B cell (primary cell): Measurements from ENCODE around the gene COBL. TPM values are rescaled to one million over a fixed set of nuclear protein-coding genes. Genes with fewer than 3 reads are reported as not detected.

Experiments
- ATAC-seq: fragments of 200-7000 bp; cut with Tn5 transposase; one replicate; pipeline ENCODE4 v1.10.0; 2021; ENCODE audit warnings: low read depth, mild to moderate bottlenecking, moderate number of reproducible peaks, moderate library complexity
- CTCF ChIA-PET: fragments of 350-600 bp; sonication (Branson Sonifier 250); formaldehyde crosslinking; loops from one replicate; lab custom pipeline; 2021; ENCODE audit warnings: antibody characterized with exemption, inconsistent platforms; lab: Charles Lee
- POLR2A ChIA-PET: fragments of 350-600 bp; sonication (Branson Sonifier 250); formaldehyde crosslinking; loops from one replicate; lab custom pipeline; 2021; ENCODE audit warnings: antibody characterized with exemption; lab: Charles Lee
- DNase-seq: peaks from one replicate; pipeline ENCODE4 v3.0.0; 2013
- H2AFZ ChIP-seq: 2 replicates; pipeline ENCODE4 v1.6.1; 2012; ENCODE audit warnings: mild to moderate bottlenecking, low read depth, low read length; ENCODE audit not compliant: insufficient read depth, poor library complexity, severe bottlenecking
- H3K27ac ChIP-seq, 2 donors: 1 replicate in 1 of 2; 2 replicates in 1 of 2; pipeline ENCODE4 v1.5.1; 2012 to 2013; ENCODE audit warnings: low read length in 2 of 2, mild to moderate bottlenecking in 2 of 2, moderate library complexity in 1 of 2
- H3K27me3 ChIP-seq, 4 experiments: fragments of 200-600 bp in 1 of 4; sonication (generic) in 1 of 4; replicated peaks in 1 of 4; 1 replicate in 2 of 4; 2 replicates in 2 of 4; pipeline versions ENCODE4 v1.6.1 to v1.7.0; 2013 to 2016; ENCODE audit warnings: low read length in 3 of 4, mild to moderate bottlenecking in 2 of 4, mixed read lengths in 1 of 4, moderate library complexity in 1 of 4; ENCODE audit not compliant: insufficient read depth in 4 of 4, control insufficient read depth in 3 of 4; ENCODE audit errors: control extremely low read depth in 1 of 4
- H3K36me3 ChIP-seq, 2 experiments: replicated peaks in 1 of 2; 1 replicate in 1 of 2; 2 replicates in 1 of 2; pipeline versions ENCODE4 v1.6.1 to v1.7.1; 2013; ENCODE audit warnings: low read length in 1 of 2; ENCODE audit not compliant: insufficient read depth in 2 of 2, control insufficient read depth in 1 of 2; ENCODE audit errors: control extremely low read depth in 1 of 2, extremely low read depth in 1 of 2
- H3K4me1 ChIP-seq, 2 donors: fragments of 200-600 bp in 1 of 2; sonication (generic) in 1 of 2; 1 replicate in 1 of 2; 2 replicates in 1 of 2; pipeline versions ENCODE4 v1.5.1 to v1.6.1; 2013 to 2017; ENCODE audit warnings: low read length in 2 of 2; ENCODE audit not compliant: control insufficient read depth in 2 of 2, insufficient read depth in 2 of 2
- H3K4me2 ChIP-seq: replicated peaks from 2 replicates; pipeline ENCODE3; 2012; ENCODE audit warnings: mild to moderate bottlenecking, low read depth, low read length; ENCODE audit not compliant: poor library complexity, severe bottlenecking
- H3K4me3 ChIP-seq, 5 experiments: fragments of 200-600 bp in 1 of 5; sonication (generic) in 1 of 5; 1 replicate in 3 of 5; 2 replicates in 2 of 5; pipeline versions ENCODE4 v1.5.1 to v1.7.0; 2011 to 2016; ENCODE audit warnings: low read length in 4 of 5, mild to moderate bottlenecking in 4 of 5, low read depth in 2 of 5, control low read depth in 1 of 5, moderate library complexity in 1 of 5; ENCODE audit not compliant: insufficient read depth in 1 of 5; ENCODE audit errors: control extremely low read depth in 1 of 5, extremely low read depth in 1 of 5
- H3K79me2 ChIP-seq: fragments of 200-600 bp; sonication (generic); one replicate; pipeline ENCODE4 v1.6.0; 2016; ENCODE audit warnings: low read length; ENCODE audit not compliant: control insufficient read depth, insufficient read depth
- H3K9ac ChIP-seq: fragments of 200-600 bp; sonication (generic); 2 replicates; pipeline ENCODE4 v1.6.1; 2017; ENCODE audit warnings: mild to moderate bottlenecking, low read length, moderate library complexity
- H3K9me3 ChIP-seq, 3 donors: one replicate each; pipeline versions ENCODE4 v1.6.1 to v1.7.1; 2013; ENCODE audit warnings: low read length in 2 of 3; ENCODE audit not compliant: control insufficient read depth in 2 of 3, insufficient read depth in 1 of 3; ENCODE audit errors: control extremely low read depth in 1 of 3
- H4K20me1 ChIP-seq: 2 replicates; pipeline ENCODE4 v1.6.0; 2012; ENCODE audit warnings: mild to moderate bottlenecking, low read length; ENCODE audit not compliant: insufficient read depth, control insufficient read depth, poor library complexity, severe bottlenecking
- H3K27ac Mint-ChIP-seq: one replicate; pipeline ENCODE4 v1.8.0; 2021; ENCODE audit warnings: mixed read lengths
- H3K27me3 Mint-ChIP-seq: one replicate; pipeline ENCODE4 v1.8.0; 2021; ENCODE audit warnings: mixed read lengths
- H3K4me1 Mint-ChIP-seq: one replicate; pipeline ENCODE4 v1.8.0; 2021; ENCODE audit warnings: mixed read lengths
- H3K4me3 Mint-ChIP-seq: one replicate; pipeline ENCODE4 v1.8.0; 2021; ENCODE audit warnings: mixed read lengths
- H3K9me3 Mint-ChIP-seq: one replicate; pipeline ENCODE4 v1.8.0; 2022; ENCODE audit warnings: mixed read lengths; ENCODE audit not compliant: insufficient read depth
- CTCF ChIP-seq: fragments of 200-600 bp; IDR thresholded peaks from one replicate; pipeline ENCODE4 v1.8.0; 2022; ENCODE audit warnings: antibody characterized with exemption, mild to moderate bottlenecking
- EZH2 ChIP-seq: IDR thresholded peaks from 2 replicates; pipeline ENCODE4 v1.6.1; 2012; ENCODE audit warnings: borderline replicate concordance, low read depth, mild to moderate bottlenecking, moderate library complexity, low read length; ENCODE audit not compliant: insufficient read depth, poor library complexity, severe bottlenecking
- WGBS: methylation state at CpG from one replicate; pipeline ENCODE4 v1.1.5; 2013; ENCODE audit warnings: missing lambda C conversion rate; ENCODE audit not compliant: insufficient coverage; 5-methylcytosine and 5-hydroxymethylcytosine counted together
- intact Hi-C: fragments of 100-400 bp; cut with micrococcal nuclease; formaldehyde crosslinking; loops from one replicate; pipeline ENCODE4 v1.10.0; 2022
- polyA plus RNA-seq: library from polyadenylated mRNA; depleted of rRNA; stranded (reverse); fragments of >200 nt; gene quantifications from 2 replicates; pipeline ENCODE4 v1.2.3, GENCODE V29; 2012
- total RNA-seq, 2 donors: library from RNA; stranded (reverse); fragments of 120-200 nt in 1 of 2; gene quantifications; 1 replicate in 1 of 2; 2 replicates in 1 of 2; pipeline versions ENCODE4 v1.2.3 to v1.2.4, GENCODE V29; 2013 to 2022

COBL gene
- total and polyA plus RNA-seq, 2 donors (not counting 1 experiment from before 2014, with no cell fraction given): not detected

GRCh38 chr7:51010534-51010933, 306.1 kb downstream of the COBL start:
- Histone ChIP-seq H3K27me3 (no peaks in the 10 kb centered on the region), H3K4me1 (no peaks in the 10 kb centered on the region), H3K9me3 (no peaks in the 10 kb centered on the region), H3K27ac (no peak overlapping the region), H3K4me3 (no peak overlapping the region), H4K20me1 (no peaks in the 10 kb centered on the region), H3K4me2 (no peak overlapping the region), H3K79me2 (no peaks in the 10 kb centered on the region), H2AFZ (no peak overlapping the region), H3K36me3 (no peaks in the 10 kb centered on the region), H3K9ac (no peak overlapping the region)
- Mint-ChIP-seq H3K27ac (no peak overlapping the region), H3K9me3 (no peaks in the 10 kb centered on the region), H3K4me1 (no peaks in the 10 kb centered on the region), H3K27me3 (no peaks in the 10 kb centered on the region), H3K4me3 (no peak overlapping the region)
- ATAC-seq (no peak), DNase-seq (no peak)
- no peak for TF ChIP-seq CTCF
- TF ChIP-seq EZH2: no peak
- intact Hi-C loops: no loop called here
- ChIA-PET CTCF (no interaction called here), POLR2A (no interaction called here)
- 77% methylated on average over 5 of the region's 7 CpGs for WGBS

- H3K4me2 ChIP-seq: no peak overlapping the region
- DNase-seq (no peak), ATAC-seq (no peak)
- H3K27ac ChIP-seq: no peak overlapping the region
- no peak overlapping the region for H2AFZ ChIP-seq
- no peak for TF ChIP-seq CTCF
- TF ChIP-seq EZH2: no peak
- no peaks in the 10 kb centered on the region for H3K9me3 ChIP-seq
- Mint-ChIP-seq H3K27me3 (no peaks in the 10 kb centered on the region), H3K9me3 (no peaks in the 10 kb centered on the region), H3K4me3 (no peak overlapping the region), H3K4me1 (no peaks in the 10 kb centered on the region), H3K27ac (no peak overlapping the region)
- intact Hi-C loops: no loop called here
- H4K20me1 ChIP-seq: no peaks in the 10 kb centered on the region
- CTCF ChIA-PET: no interaction called here
- POLR2A ChIA-PET: no interaction called here
- 81% methylated on average over 12 of the region's 17 CpGs for WGBS
- H3K79me2 ChIP-seq: no peaks in the 10 kb centered on the region
- H3K4me1 ChIP-seq: no peaks in the 10 kb centered on the region
- no peaks in the 10 kb centered on the region for H3K36me3 ChIP-seq
- H3K9ac ChIP-seq: no peak overlapping the region
- no peaks in the 10 kb centered on the region for H3K27me3 ChIP-seq
- no peak overlapping the region for H3K4me3 ChIP-seq
Observed at GRCh38 chr7:51009716-51010496, 306.7 kb downstream of the COBL start.
